Measurements from ENCODE around the gene CDH26.

Gene CDH26

DNA sequence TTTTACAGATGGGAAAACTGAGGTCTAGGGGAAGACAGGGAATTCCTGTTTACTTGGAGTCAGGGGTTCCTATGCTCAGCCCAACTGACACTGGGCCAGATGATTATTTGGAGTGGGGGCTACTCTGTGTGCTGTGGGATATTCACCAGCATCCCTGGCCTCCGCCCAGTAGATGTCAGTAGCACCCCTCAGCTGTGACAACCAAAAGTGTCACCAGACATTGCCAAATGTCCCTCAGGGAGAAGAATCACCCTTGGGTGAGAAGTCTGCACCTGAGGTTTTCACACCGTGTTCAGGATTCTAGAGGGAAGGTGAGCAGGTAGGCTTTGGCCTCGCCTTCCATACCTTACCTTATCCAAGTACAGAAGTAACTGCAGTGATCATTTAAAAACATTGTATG lies 27.6 kb downstream of the CDH26 start:
- DNase-seq = no peak
- no peak overlapping the region for H3K27ac Mint-ChIP-seq
- no peaks in the 10 kb centered on the region for H3K9me3 Mint-ChIP-seq
- H3K36me3 Mint-ChIP-seq (ENCODE audit: low read depth) = no peaks in the 10 kb centered on the region
- no peak overlapping the region for H3K4me3 Mint-ChIP-seq
- no peaks in the 10 kb centered on the region for H3K27me3 Mint-ChIP-seq
- no peaks in the 10 kb centered on the region for H3K4me1 Mint-ChIP-seq (ENCODE audit: low read depth)

- DNase-seq = no peak
- Mint-ChIP-seq H3K27me3 (no peaks in the 10 kb centered on the region), H3K4me3 (no peak overlapping the region), H3K27ac (no peak overlapping the region), H3K36me3 (ENCODE audit: low read depth) (no peaks in the 10 kb centered on the region), H3K4me1 (ENCODE audit: low read depth) (no peaks in the 10 kb centered on the region), H3K9me3 (no peaks in the 10 kb centered on the region)
Measured at GRCh38 chr20:59987135-59987534, 28.9 kb downstream of the CDH26 start.

DNA sequence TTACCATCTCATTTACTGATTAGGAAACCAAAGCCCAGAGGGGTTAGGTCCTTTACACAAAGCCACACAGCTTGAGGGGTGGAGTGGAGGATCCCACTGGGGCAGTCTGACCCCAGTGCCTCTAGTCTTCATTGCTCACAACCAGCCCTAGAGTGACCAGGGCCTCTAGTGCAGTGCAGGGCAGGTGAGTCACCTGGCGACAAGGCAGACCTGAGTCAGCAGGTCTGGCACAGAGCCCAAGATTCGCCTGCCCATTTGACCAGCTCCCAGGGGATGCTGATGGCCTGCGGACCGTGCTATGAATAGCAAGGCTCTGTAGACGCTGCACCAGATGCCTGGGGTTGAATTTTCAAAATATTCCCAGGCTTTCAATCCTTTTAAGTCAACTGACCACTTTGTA lies 29.9 kb downstream of the CDH26 start:
- no peak for DNase-seq
- no peaks in the 10 kb centered on the region for H3K27me3 Mint-ChIP-seq
- H3K36me3 Mint-ChIP-seq (ENCODE audit: low read depth) = no peaks in the 10 kb centered on the region
- H3K4me3 Mint-ChIP-seq = no peak overlapping the region
- no peak overlapping the region for H3K27ac Mint-ChIP-seq
- H3K4me1 Mint-ChIP-seq (ENCODE audit: low read depth) = no peaks in the 10 kb centered on the region
- H3K9me3 Mint-ChIP-seq = no peaks in the 10 kb centered on the region

DNA sequence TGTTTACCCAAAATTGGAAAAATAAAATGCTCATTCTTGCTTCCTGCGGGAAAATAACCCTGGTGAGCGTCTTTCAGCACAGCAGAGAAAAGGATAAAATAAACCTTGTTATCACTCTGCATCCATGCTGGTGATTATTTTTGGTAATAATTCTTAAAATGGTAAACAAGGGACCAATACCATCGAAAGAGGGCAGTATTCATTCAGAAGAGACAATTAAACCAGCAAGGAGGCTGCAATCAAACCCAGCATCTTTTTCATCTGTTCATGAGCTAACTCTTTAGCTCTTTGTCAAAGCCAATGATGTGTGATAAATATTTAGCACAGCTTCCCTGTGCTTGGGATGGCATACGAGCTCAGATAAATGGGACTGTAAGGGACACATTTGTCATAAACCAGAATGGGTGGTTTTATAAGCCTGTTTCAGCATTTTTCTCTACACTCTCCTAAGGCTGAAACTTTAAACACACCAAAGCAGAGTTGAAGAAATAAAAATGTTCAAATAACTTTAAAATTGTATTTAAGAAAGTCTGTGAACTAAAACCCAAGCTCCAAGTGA lies 34.4 kb downstream of the CDH26 start:
- Mint-ChIP-seq H3K36me3 (ENCODE audit: low read depth) (peaks cover 2% of the 10 kb centered on the region), H3K9me3 (no peaks in the 10 kb centered on the region), H3K4me3 (no peak overlapping the region), H3K27me3 (peaks cover 20% of the 10 kb centered on the region), H3K4me1 (ENCODE audit: low read depth) (peaks cover 3% of the 10 kb centered on the region), H3K27ac (no peak overlapping the region)
- no peak for DNase-seq

GRCh38 chr20:59993736-59994430 lies 35.7 kb downstream of the CDH26 start:
- peaks cover 2% of the 10 kb centered on the region for H3K36me3 Mint-ChIP-seq (ENCODE audit: low read depth)
- no peak overlapping the region for H3K4me3 Mint-ChIP-seq
- no peak overlapping the region for H3K27ac Mint-ChIP-seq
- peaks cover 3% of the 10 kb centered on the region for H3K4me1 Mint-ChIP-seq (ENCODE audit: low read depth)
- no peak for DNase-seq
- H3K27me3 Mint-ChIP-seq = peaks cover 20% of the 10 kb centered on the region
- no peaks in the 10 kb centered on the region for H3K9me3 Mint-ChIP-seq

GRCh38 chr20:59994697-59995122 lies 36.5 kb downstream of the CDH26 start:
- no peak for DNase-seq
- H3K4me3 Mint-ChIP-seq = no peak overlapping the region
- H3K36me3 Mint-ChIP-seq (ENCODE audit: low read depth) = peaks cover 2% of the 10 kb centered on the region
- peaks cover 3% of the 10 kb centered on the region for H3K4me1 Mint-ChIP-seq (ENCODE audit: low read depth)
- H3K9me3 Mint-ChIP-seq = no peaks in the 10 kb centered on the region
- H3K27me3 Mint-ChIP-seq = peaks cover 20% of the 10 kb centered on the region
- H3K27ac Mint-ChIP-seq = no peak overlapping the region

GRCh38 chr20:59996108-59996507 lies 37.9 kb downstream of the CDH26 start:
- H3K9me3 Mint-ChIP-seq = no peaks in the 10 kb centered on the region
- no peak overlapping the region for H3K27ac Mint-ChIP-seq
- peaks cover 20% of the 10 kb centered on the region for H3K27me3 Mint-ChIP-seq
- peaks cover 2% of the 10 kb centered on the region for H3K36me3 Mint-ChIP-seq (ENCODE audit: low read depth)
- no peak for DNase-seq
- peaks cover 3% of the 10 kb centered on the region for H3K4me1 Mint-ChIP-seq (ENCODE audit: low read depth)
- no peak overlapping the region for H3K4me3 Mint-ChIP-seq

DNA sequence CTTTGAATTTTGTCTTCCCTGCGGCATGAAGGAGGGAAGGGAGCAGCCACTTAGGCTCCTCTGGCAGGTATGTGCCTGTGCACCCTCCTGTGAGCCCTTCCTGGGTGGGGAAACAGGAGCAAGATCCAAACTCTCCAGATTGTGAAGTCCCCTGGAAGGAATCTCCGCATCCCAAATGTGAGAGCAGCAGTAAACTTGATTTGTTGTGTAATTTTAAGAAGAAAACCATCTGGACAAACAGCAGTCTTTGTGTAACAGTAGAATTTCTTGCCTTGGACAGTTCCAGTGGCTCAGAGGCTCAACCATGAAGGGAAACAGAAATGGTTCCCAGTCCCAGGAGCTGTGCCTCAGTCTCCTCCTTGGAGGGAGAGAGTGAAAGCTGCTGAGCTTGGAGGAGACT lies 39.7 kb downstream of the CDH26 start:
- Mint-ChIP-seq H3K36me3 (ENCODE audit: low read depth) (peaks cover 2% of the 10 kb centered on the region), H3K9me3 (no peaks in the 10 kb centered on the region), H3K4me3 (no peak overlapping the region), H3K27ac (no peak overlapping the region), H3K4me1 (ENCODE audit: low read depth) (peaks cover 3% of the 10 kb centered on the region), H3K27me3 (peaks cover 20% of the 10 kb centered on the region)
- no peak for DNase-seq

DNA sequence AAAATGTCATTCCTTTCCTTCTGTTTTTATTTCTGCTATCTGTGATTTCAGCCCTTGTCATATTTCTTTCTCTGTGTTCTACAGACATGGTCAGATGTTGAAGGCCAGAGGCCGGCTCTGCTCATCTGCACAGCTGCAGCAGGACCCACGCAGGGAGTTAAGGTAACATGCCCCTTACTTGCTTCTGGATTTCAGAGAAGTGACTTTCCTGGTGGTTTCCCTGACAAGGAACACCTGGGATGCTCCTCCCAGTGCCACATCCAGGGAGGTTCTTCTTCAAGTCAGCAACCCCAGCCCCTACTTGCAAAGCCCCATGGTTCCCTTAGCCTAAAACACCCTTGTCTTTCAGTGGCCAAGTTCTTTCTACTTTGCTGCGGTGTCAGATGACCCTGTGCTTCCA lies 41.3 kb downstream of the CDH26 start:
- no peak for DNase-seq
- Mint-ChIP-seq H3K4me1 (ENCODE audit: low read depth) (no peaks in the 10 kb centered on the region), H3K4me3 (no peak overlapping the region), H3K27ac (no peak overlapping the region), H3K36me3 (ENCODE audit: low read depth) (peaks cover 2% of the 10 kb centered on the region), H3K9me3 (no peaks in the 10 kb centered on the region), H3K27me3 (peaks cover 11% of the 10 kb centered on the region)

DNA sequence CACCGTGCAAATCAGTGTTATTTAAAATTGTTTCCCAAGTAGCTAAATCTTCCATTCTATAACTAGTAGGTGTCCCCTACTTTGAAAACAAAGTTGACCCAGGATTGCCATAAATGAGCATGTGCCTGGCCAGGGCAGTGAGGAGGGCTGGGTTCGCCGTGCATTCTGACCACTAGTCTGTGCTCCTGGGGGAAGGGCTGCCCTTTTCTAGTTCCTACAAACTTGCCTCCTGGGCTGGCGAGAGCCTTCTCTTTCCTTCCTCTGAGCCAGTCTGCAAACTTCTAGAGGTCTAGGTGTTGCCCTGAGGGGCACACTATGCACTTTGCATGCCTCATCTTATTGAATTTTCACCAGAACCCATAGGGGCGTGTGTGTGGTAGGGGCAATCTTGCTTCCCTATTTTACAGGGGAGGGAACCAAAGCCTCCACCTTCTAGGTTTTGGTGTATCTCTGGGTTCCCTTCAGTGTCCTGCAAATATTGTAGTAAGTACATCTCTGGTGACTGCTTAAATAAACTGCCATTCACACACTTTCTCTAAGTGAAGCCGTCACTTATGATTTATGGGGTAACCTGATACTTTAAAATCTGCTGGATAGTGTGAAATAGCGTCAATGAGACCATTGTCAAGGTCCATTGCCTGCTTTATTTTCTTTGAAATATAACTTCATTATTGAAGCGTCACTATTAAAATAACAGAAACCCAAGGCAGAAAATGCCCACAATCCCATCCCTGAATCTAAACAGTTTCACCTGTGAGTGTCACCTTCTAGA lies 42.2 kb downstream of the CDH26 start:
- peaks cover 2% of the 10 kb centered on the region for H3K27me3 Mint-ChIP-seq
- H3K36me3 Mint-ChIP-seq (ENCODE audit: low read depth) = peaks cover under 1% of the 10 kb centered on the region
- DNase-seq = no peak
- no peaks in the 10 kb centered on the region for H3K9me3 Mint-ChIP-seq
- no peak overlapping the region for H3K4me3 Mint-ChIP-seq
- no peak overlapping the region for H3K27ac Mint-ChIP-seq
- H3K4me1 Mint-ChIP-seq (ENCODE audit: low read depth) = no peaks in the 10 kb centered on the region

GRCh38 chr20:60001108-60001507 lies 42.9 kb downstream of the CDH26 start:
- Mint-ChIP-seq H3K4me1 (ENCODE audit: low read depth) (no peaks in the 10 kb centered on the region), H3K9me3 (no peaks in the 10 kb centered on the region)

GRCh38 chr20:60003776-60004175 lies 45.6 kb downstream of the CDH26 start:
- Mint-ChIP-seq H3K9me3 (no peaks in the 10 kb centered on the region), H3K27ac (no peak overlapping the region), H3K4me3 (no peak overlapping the region), H3K36me3 (ENCODE audit: low read depth) (no peaks in the 10 kb centered on the region), H3K4me1 (ENCODE audit: low read depth) (no peaks in the 10 kb centered on the region), H3K27me3 (no peaks in the 10 kb centered on the region)
- no peak for DNase-seq

More at GRCh38 chr20:60001108-60001507, 42.9 kb downstream of the CDH26 start:
- H3K27ac Mint-ChIP-seq = no peak overlapping the region
- H3K36me3 Mint-ChIP-seq (ENCODE audit: low read depth) = no peaks in the 10 kb centered on the region
- no peak for DNase-seq
- no peak overlapping the region for H3K4me3 Mint-ChIP-seq
- no peaks in the 10 kb centered on the region for H3K27me3 Mint-ChIP-seq

- no peaks in the 10 kb centered on the region for H3K27me3 Mint-ChIP-seq
Measured at GRCh38 chr20:60006261-60006660, 48.0 kb downstream of the CDH26 start.

GRCh38 chr20:60007464-60007863 lies 49.2 kb downstream of the CDH26 start:
- H3K4me3 Mint-ChIP-seq = no peak overlapping the region
- no peak overlapping the region for H3K27ac Mint-ChIP-seq
- H3K27me3 Mint-ChIP-seq = no peaks in the 10 kb centered on the region
- no peak for DNase-seq
- H3K4me1 Mint-ChIP-seq (ENCODE audit: low read depth) = peaks cover 17% of the 10 kb centered on the region
- no peaks in the 10 kb centered on the region for H3K9me3 Mint-ChIP-seq
- no peaks in the 10 kb centered on the region for H3K36me3 Mint-ChIP-seq (ENCODE audit: low read depth)

More at GRCh38 chr20:60006261-60006660, 48.0 kb downstream of the CDH26 start:
- Mint-ChIP-seq H3K4me3 (no peak overlapping the region), H3K36me3 (ENCODE audit: low read depth) (no peaks in the 10 kb centered on the region), H3K27ac (no peak overlapping the region), H3K9me3 (no peaks in the 10 kb centered on the region), H3K4me1 (ENCODE audit: low read depth) (peaks cover 6% of the 10 kb centered on the region)
- no peak for DNase-seq

Measured in activated T-cell treated with anti-CD3 and anti-CD28 coated beads, Interleukin-2, amount 50 U/mL, for 24 hours (primary cell).